Endothelial cell of umbilical vein (primary cell): ENCODE results near the gene CD151. TPM values are rescaled to one million over a fixed set of nuclear protein-coding genes. Genes with fewer than 3 reads are reported as not detected.

ENCODE experiments used
- BruUV-seq: library from RNA; stranded (reverse); fragments of 400-500 nt; replicated peaks from 2 replicates; lab custom pipeline; 2021; lab: Mats Ljungman, UMichigan
- CTCF ChIA-PET: fragments of 300-600, 350-600 bp; sonication (Branson Sonifier 250); formaldehyde crosslinking; loops from one replicate; lab custom pipeline; 2021; ENCODE audit warnings: antibody characterized with exemption, inconsistent platforms; lab: Charles Lee
- POLR2A ChIA-PET: fragments of 300-600, 350-600 bp; sonication (Branson Sonifier 250); formaldehyde crosslinking; loops from one replicate; lab custom pipeline; 2021; ENCODE audit warnings: antibody characterized with exemption, inconsistent platforms; lab: Charles Lee
- DNase-seq: peaks from one replicate; pipeline ENCODE4 v3.0.0-alpha.2; 2011; ENCODE audit warnings: low read depth, low spot score
- FAIRE-seq: peaks from 2 replicates; lab custom pipeline; 2011; peaks lifted over from hg19 to GRCh38; lab: Jason Lieb, UNC
- H2AFZ ChIP-seq: 2 replicates; pipeline ENCODE4 v1.6.0; 2012; ENCODE audit warnings: low read depth, low read length, control low read depth, inconsistent platforms
- H3K27ac ChIP-seq: 2 replicates; pipeline ENCODE4 v1.5.1; 2011; ENCODE audit warnings: low read depth, mild to moderate bottlenecking, control low read depth, low read length, moderate library complexity; ENCODE audit not compliant: insufficient read depth
- H3K27me3 ChIP-seq, 2 experiments: 2 replicates each; pipeline versions ENCODE4 v1.6.0 to v1.6.1; 2011; ENCODE audit warnings: low read length in 2 of 2, mixed read lengths in 1 of 2; ENCODE audit not compliant: control insufficient read depth in 2 of 2, insufficient read depth in 2 of 2
- H3K36me3 ChIP-seq, 2 experiments: 2 replicates in 1 of 2; 3 replicates in 1 of 2; pipeline ENCODE4 v1.5.1; 2011; ENCODE audit warnings: low read length in 2 of 2, mild to moderate bottlenecking in 1 of 2, moderate library complexity in 1 of 2; ENCODE audit not compliant: control insufficient read depth in 2 of 2, insufficient read depth in 2 of 2; ENCODE audit errors: extremely low read depth in 1 of 2
- H3K4me1 ChIP-seq: 3 replicates; pipeline ENCODE4 v1.5.1; 2011; ENCODE audit warnings: mild to moderate bottlenecking, low read length; ENCODE audit not compliant: control insufficient read depth, insufficient read depth; ENCODE audit errors: extremely low read depth
- H3K4me2 ChIP-seq: 2 replicates; pipeline ENCODE4 v1.6.1; 2011; ENCODE audit warnings: low read length, control low read depth, mixed read lengths; ENCODE audit not compliant: insufficient read depth
- H3K4me3 ChIP-seq, 3 experiments: fragments of 200-600 bp in 1 of 3; sonication (generic), shearing (Covaris generic) in 1 of 3; replicated peaks in 1 of 3; 2 replicates each; pipeline ENCODE4 v1.5.1; 2011 to 2016; ENCODE audit warnings: control low read depth in 3 of 3, low read length in 3 of 3, mild to moderate bottlenecking in 2 of 3, inconsistent platforms in 1 of 3, low read depth in 1 of 3, moderate library complexity in 1 of 3; ENCODE audit not compliant: insufficient read depth in 1 of 3
- H3K79me2 ChIP-seq: 2 replicates; pipeline ENCODE4 v1.6.0; 2012; ENCODE audit warnings: low read length, inconsistent platforms; ENCODE audit not compliant: control insufficient read depth, insufficient read depth
- H3K9ac ChIP-seq: replicated peaks from 2 replicates; pipeline ENCODE3; 2011; ENCODE audit warnings: low read length, control low read depth; ENCODE audit not compliant: insufficient read depth; ENCODE audit errors: extremely low read depth
- H3K9me1 ChIP-seq: replicated peaks from 3 replicates; pipeline ENCODE4 v1.6.0; 2011; ENCODE audit warnings: mild to moderate bottlenecking, low read length; ENCODE audit not compliant: control insufficient read depth, insufficient read depth; ENCODE audit errors: extremely low read depth
- H3K9me3 ChIP-seq: replicated peaks from 2 replicates; pipeline ENCODE4 v1.5.1; 2012; ENCODE audit warnings: low read length, inconsistent platforms; ENCODE audit not compliant: control insufficient read depth, insufficient read depth
- H4K20me1 ChIP-seq: replicated peaks from 2 replicates; pipeline ENCODE3; 2011; ENCODE audit warnings: mild to moderate bottlenecking, low read length; ENCODE audit not compliant: control insufficient read depth, insufficient read depth; ENCODE audit errors: extremely low read depth
- CTCF ChIP-seq, 2 donors: IDR thresholded peaks; 1 replicate in 1 of 2; 2 replicates in 1 of 2; pipeline ENCODE4 v1.5.1; 2011; ENCODE audit warnings: low read length in 2 of 2, mild to moderate bottlenecking in 2 of 2, moderate library complexity in 2 of 2, control low read depth in 1 of 2, inconsistent platforms in 1 of 2, low read depth in 1 of 2; ENCODE audit not compliant: insufficient read depth in 1 of 2; ENCODE audit errors: extremely low read depth in 1 of 2
- MAX ChIP-seq: IDR thresholded peaks from 2 replicates; pipeline ENCODE4 v1.6.1; 2011; ENCODE audit not compliant: insufficient read depth, insufficient read length
- MYC ChIP-seq: IDR thresholded peaks from one replicate; pipeline ENCODE4 v1.6.1; 2011; ENCODE audit warnings: mild to moderate bottlenecking, low read depth, low read length
- POLR2AphosphoS5 ChIP-seq: IDR thresholded peaks from 2 replicates; pipeline ENCODE4 v1.6.1; 2012; ENCODE audit warnings: low read depth, mild to moderate bottlenecking, control low read depth, low read length, moderate library complexity; ENCODE audit not compliant: insufficient read depth
- dilution Hi-C: fragments of 300-500 bp; cut with MboI; formaldehyde crosslinking; loops from one replicate; pipeline ENCODE4 v1.15.0; 2019; ENCODE audit warnings: low sequenced_read_pairs; ENCODE audit not compliant: extremely low pct_ligation_motif_present
- intact Hi-C: fragments of 100-400 bp; cut with micrococcal nuclease; formaldehyde crosslinking; loops from one replicate; pipeline ENCODE4 v1.10.0; 2022
- polyA plus RNA-seq, 4 experiments: library from polyadenylated mRNA; depleted of rRNA in 3 of 4; stranded (reverse) in 3 of 4; unstranded in 1 of 4; fragments of >200 nt; gene quantifications; 2 replicates each; pipeline versions ENCODE4 v1.2.1 to v1.2.3, GENCODE V29; 2011 to 2012; ENCODE audit warnings: missing spikeins in 1 of 4
- total RNA-seq: library from RNA; stranded (reverse); gene quantifications from 2 replicates; pipeline ENCODE4 v1.2.3, GENCODE V29; 2021

CD151 gene
- total and polyA plus RNA-seq, 2 donors (not counting 3 experiments of a cell fraction or from before 2014, with no cell fraction given) = 515 to 1,090 TPM

DNA sequence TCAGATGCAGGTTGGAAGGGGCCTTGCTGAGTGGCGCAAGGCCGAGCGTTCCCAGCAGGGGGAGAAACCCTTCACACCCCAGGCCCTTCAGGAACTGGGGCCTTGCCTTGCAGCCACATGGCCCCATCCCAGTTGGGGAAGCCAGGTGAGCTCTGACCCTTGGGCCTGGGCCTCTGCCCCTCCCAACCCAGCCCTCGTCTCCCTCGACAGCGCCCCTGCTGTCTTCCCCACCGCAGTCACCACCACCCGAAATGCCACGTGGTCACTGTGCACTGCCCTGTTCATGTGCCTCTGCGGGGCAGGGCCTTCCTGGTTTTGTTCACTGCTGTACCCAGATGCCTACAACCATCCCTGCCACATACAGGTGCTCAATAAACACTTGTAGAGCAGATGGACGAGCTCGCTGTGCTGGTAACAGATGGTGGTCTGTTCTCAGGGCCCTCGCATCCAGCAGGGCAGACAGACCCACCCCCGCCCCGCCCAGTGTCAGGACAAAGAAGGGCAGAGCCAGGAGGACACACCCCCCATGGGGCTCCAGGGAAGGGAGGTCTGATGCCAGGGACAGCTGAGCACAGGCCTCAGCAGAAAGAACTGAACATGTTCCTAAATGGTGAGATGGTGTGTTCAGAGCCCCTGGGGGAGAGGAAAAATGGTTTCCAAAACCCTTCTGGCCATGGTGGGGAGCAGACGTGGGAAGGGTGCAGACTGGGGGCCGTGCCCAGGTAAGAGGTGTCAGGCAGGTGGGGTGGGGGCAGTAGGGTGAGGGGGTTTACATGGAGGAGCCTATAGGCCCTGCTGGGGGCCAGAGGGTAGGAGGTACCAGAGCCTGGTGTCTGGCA is 5.9 kb downstream of the CD151 start:
- BruUV-seq = TSS peak; percentile 14
- no peaks in the 10 kb centered on the region for H3K9me3 ChIP-seq
- dilution Hi-C loops (no loop called here), intact Hi-C loops (no loop called here)
- no peaks in the 10 kb centered on the region for H3K9me1 ChIP-seq
- DNase-seq (peak; percentile 34), FAIRE-seq (peak; percentile 8)
- no peaks in the 10 kb centered on the region for H4K20me1 ChIP-seq
- TF ChIP-seq CTCF (IDR thresholded peaks at IDR 0.05; ENCODE audit: extremely low read depth in 1 of 2, insufficient read depth in 1 of 2, low read depth in 1 of 2, low read length in 2 of 2) = peak in 1 of 2 donors; percentile 47
- peak; percentile 70 for TF ChIP-seq MAX
- TF ChIP-seq POLR2AphosphoS5 = no peak
- TF ChIP-seq MYC = peak; percentile 56
- H3K27me3 ChIP-seq = no peaks in the 10 kb centered on the region
- POLR2A ChIA-PET = no interaction called here
- no peak overlapping the region for H3K27ac ChIP-seq
- no peak overlapping the region for H2AFZ ChIP-seq
- no peak overlapping the region for H3K4me3 ChIP-seq
- CTCF ChIA-PET = no interaction called here
- H3K36me3 ChIP-seq = peaks cover 25 to 43% of the 10 kb centered on the region in 2 experiments
- H3K79me2 ChIP-seq = peaks cover 63% of the 10 kb centered on the region
- no peak overlapping the region for H3K9ac ChIP-seq
- H3K4me1 ChIP-seq = peaks cover 32% of the 10 kb centered on the region
- H3K4me2 ChIP-seq = no peak overlapping the region
